Motor neuron (in vitro differentiated cells): ENCODE data around the gene IL10RA. TPM values are rescaled to one million over a fixed set of nuclear protein-coding genes. Genes with fewer than 3 reads are reported as not detected.
A peak's percentile ranks its signal among the peaks of the same experiment; 100 is the strongest.
"Not testable (repeated sequence)": the region's sequence is repeated elsewhere in the genome, so short reads cannot be mapped to it uniquely, and the experiment has no call there.

Experiments
- ATAC-seq, 8 experiments: fragments of 200-7000 bp; cut with Tn5 transposase; replicated peaks in 6 of 8; 2 replicates each; pipeline ENCODE4 v1.8.0; 2021; ENCODE audit warnings: mild to moderate bottlenecking in 8 of 8, moderate library complexity in 8 of 8
- H3K27ac ChIP-seq, 2 donors: fragments of 250-450 bp; sonication (Bioruptor Pico); 2 replicates each; pipeline ENCODE4 v1.9.0; 2021; ENCODE audit warnings: antibody characterized with exemption in 2 of 2, mild to moderate bottlenecking in 2 of 2, moderate library complexity in 1 of 2
- H3K4me1 ChIP-seq, 2 donors: fragments of 250-450 bp; sonication (Bioruptor Pico); replicated peaks in 1 of 2; 2 replicates each; pipeline ENCODE4 v1.6.1; 2021; ENCODE audit warnings: antibody characterized with exemption in 2 of 2, mild to moderate bottlenecking in 2 of 2, moderate library complexity in 1 of 2
- H3K4me3 ChIP-seq, 5 donors: fragments of 250-450 bp; sonication (Bioruptor Pico); 2 replicates each; pipeline ENCODE4 v1.9.0; 2021; ENCODE audit warnings: antibody characterized with exemption in 5 of 5, mild to moderate bottlenecking in 5 of 5, moderate library complexity in 4 of 5
- WGBS, 10 experiments: fragments of 450-650 bp; shearing (Covaris generic); methylation state at CpG; one replicate each; pipeline ENCODE4 v1.0.0; 2022; 5-methylcytosine and 5-hydroxymethylcytosine counted together
- in situ Hi-C, 9 experiments: fragments of 400-800 bp; cut with MboI; loops; one replicate each; pipeline ENCODE4 v1.15.0; 2021; ENCODE audit warnings: low sequenced_read_pairs in 9 of 9, low pct_unique_long_range_greater_than_20kb in 2 of 9; ENCODE audit not compliant: unreplicated experiment in 9 of 9
- total RNA-seq, 8 experiments: library from RNA; unstranded; fragments of 300-600 nt; gene quantifications; 2 replicates each; pipeline versions ENCODE4 v1.2.3 to v1.2.4, GENCODE V29; 2022

Gene IL10RA
- total RNA-seq, 8 experiments from 2014 or later = 0.33 to 3.4 (median 1.0) TPM; not detected in 1

- Histone ChIP-seq H3K4me3 (no peak overlapping the region), H3K27ac (no peak overlapping the region), H3K4me1 (peaks cover 0 to 5% of the 10 kb centered on the region in 2 donors)
- no peak for ATAC-seq
- in situ Hi-C loops = no loop called here
- WGBS, 10 experiments = 0 to 100% (median 80%) methylated on average over 1 to 4 of the region's 5 CpGs
Observed at GRCh38 chr11:117969160-117969991, 16.8 kb upstream of the IL10RA start.

- H3K4me3 ChIP-seq = no peak overlapping the region
- in situ Hi-C loops = no loop called here
- 0 to 92% (median 58%) methylated on average over 1 to 3 of the region's 4 CpGs; no CpG with 5 or more reads in 2 of the 10 experiments for WGBS, 10 experiments
- H3K27ac ChIP-seq = no peak overlapping the region
- H3K4me1 ChIP-seq = peaks cover 0 to 5% of the 10 kb centered on the region in 2 donors
- peak in 2 of 8 experiments; percentile 66 to 82 for ATAC-seq
Observed at GRCh38 chr11:117970400-117971024, 15.7 kb upstream of the IL10RA start.

GRCh38 chr11:117972044-117972443 lies 14.2 kb upstream of the IL10RA start:
- Histone ChIP-seq H3K4me3 (no peak overlapping the region), H3K4me1 (peaks cover 0 to 5% of the 10 kb centered on the region in 2 donors), H3K27ac (no peak overlapping the region)
- in situ Hi-C loops = no loop called here
- no peak for ATAC-seq
- WGBS, 10 experiments = 42 to 90% (median 70%) methylated on average over 1 to 8 of the region's 10 CpGs; no CpG with 5 or more reads in 1 of the 10 experiments

- Histone ChIP-seq H3K4me3 (no peak overlapping the region), H3K27ac (no peak overlapping the region), H3K4me1 (peaks cover 0 to 5% of the 10 kb centered on the region in 2 donors)
- 0 to 93% (median 62%) methylated on average over 1 to 9 of the region's 9 CpGs for WGBS, 10 experiments
- in situ Hi-C loops = no loop called here
- ATAC-seq = peak in 3 of 8 experiments; percentile 46 to 94 (median 48)
Observed at GRCh38 chr11:117972629-117973502, 13.3 kb upstream of the IL10RA start.

GRCh38 chr11:117973503-117973860 lies 12.7 kb upstream of the IL10RA start:
- in situ Hi-C loops = no loop called here
- H3K4me3 ChIP-seq = no peak overlapping the region
- no peak for ATAC-seq
- H3K4me1 ChIP-seq = peaks cover 0 to 5% of the 10 kb centered on the region in 2 donors
- WGBS, 10 experiments = 43 to 100% (median 80%) methylated on average over 1 to 4 of the region's 4 CpGs; no CpG with 5 or more reads in 2 of the 10 experiments
- H3K27ac ChIP-seq = no peak overlapping the region

GRCh38 chr11:117976445-117976844 lies 9.7 kb upstream of the IL10RA start:
- no peak overlapping the region for H3K4me3 ChIP-seq
- peaks cover 0 to 5% of the 10 kb centered on the region in 2 donors for H3K4me1 ChIP-seq
- no peak overlapping the region for H3K27ac ChIP-seq
- 0 to 100% (median 53%) methylated on average over 1 to 4 of the region's 4 CpGs; no CpG with 5 or more reads in 3 of the 10 experiments for WGBS, 10 experiments
- in situ Hi-C loops = no loop called here
- no peak for ATAC-seq

DNA sequence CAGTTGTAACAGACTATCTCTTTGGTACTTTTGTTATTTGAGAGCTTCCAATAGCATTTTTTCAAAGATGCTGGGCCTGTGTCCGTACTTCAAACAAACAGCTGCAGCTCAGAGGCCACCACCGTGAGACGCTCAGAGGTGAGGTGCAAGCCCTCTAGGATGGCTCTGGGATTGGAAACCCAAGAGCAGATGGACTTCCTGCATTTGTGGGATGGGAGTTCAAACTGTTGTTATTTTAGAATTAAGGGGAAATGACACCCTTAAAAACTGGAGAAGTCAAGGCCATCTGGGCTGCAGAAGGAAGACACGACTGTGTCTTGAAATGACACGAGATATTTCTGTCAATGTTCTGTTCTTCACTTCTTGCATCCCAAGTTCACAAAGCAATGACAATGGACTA lies 9.2 kb upstream of the IL10RA start:
- no peak for ATAC-seq
- in situ Hi-C loops = no loop called here

DNA sequence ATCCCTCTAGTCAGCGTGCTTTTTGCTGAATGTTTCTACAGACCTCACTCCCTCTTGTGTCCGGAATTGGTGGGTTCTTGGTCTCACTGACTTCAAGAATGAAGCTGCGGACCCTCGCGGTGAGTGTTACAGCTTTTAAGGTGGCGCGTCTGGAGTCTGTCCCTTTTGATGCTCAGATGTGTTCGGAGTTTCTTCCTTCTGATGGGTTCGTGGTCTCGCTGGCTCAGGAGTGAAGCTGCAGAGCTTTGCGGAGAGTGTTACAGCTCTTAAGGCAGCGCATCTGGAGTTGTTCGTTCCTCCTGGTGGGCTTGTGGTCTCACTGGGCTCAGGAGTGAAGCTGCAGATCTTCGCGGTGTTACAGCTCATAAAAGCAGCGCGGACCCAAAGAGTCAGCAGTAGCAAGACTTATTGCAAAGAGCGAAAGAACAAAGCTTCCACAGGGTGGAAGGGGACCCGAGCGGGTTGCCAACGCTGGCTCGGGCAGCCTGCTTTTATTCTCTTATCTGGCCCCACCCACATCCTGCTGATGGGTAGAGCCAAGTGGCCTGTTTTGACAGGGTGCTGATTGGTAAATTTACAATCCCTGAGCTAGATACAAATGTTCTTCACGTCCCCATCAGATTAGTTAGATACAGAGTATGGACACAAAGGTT lies 8.5 kb upstream of the IL10RA start:
- H3K4me3 ChIP-seq, H3K27ac ChIP-seq, H3K4me1 ChIP-seq, ATAC-seq, in situ Hi-C loops: not testable (repeated sequence)
- WGBS, 10 experiments = 12 to 100% (median 90%) methylated on average over 1 to 12 of the region's 23 CpGs; no CpG with 5 or more reads in 4 of the 10 experiments

More for the DNA sequence above, 9.2 kb upstream of the IL10RA start:
- peaks cover 0 to 5% of the 10 kb centered on the region in 2 donors for H3K4me1 ChIP-seq
- H3K4me3 ChIP-seq = no peak overlapping the region
- 21 to 96% (median 88%) methylated on average over 2 to 5 of the region's 5 CpGs; no CpG with 5 or more reads in 3 of the 10 experiments for WGBS, 10 experiments
- H3K27ac ChIP-seq = no peak overlapping the region

GRCh38 chr11:117978291-117978910 lies 7.8 kb upstream of the IL10RA start:
- H3K4me3 ChIP-seq, ATAC-seq, H3K27ac ChIP-seq, in situ Hi-C loops, H3K4me1 ChIP-seq: not testable (repeated sequence)
- WGBS, 10 experiments = 65 to 100% methylated on average over 2 to 4 of the region's 36 CpGs; no CpG with 5 or more reads in 8 of the 10 experiments

DNA sequence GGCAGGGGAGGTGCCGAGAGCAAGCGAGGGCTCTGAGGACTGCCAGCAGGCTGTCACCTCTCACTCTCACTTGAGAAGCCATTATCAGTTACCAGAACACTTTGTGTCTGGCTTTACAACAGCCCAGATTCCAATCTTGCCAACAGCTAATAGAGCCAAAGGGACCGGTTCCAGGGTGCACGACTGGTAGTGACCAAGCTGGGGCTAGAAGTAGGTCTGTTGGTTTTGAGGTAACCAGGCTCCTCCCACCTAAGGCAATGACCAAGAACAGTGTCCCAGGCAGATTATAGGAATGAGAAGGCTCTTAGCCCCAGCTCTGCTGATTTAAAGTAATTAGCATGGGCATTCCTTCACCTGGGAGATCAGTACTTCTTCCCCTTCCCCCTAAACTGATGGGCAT lies 7.2 kb upstream of the IL10RA start:
- WGBS, 10 experiments = 25 to 100% methylated on average over 1 to 2 of the region's 4 CpGs; no CpG with 5 or more reads in 8 of the 10 experiments
- in situ Hi-C loops = no loop called here
- no peak overlapping the region for H3K4me3 ChIP-seq
- ATAC-seq = no peak
- no peaks in the 10 kb centered on the region for H3K4me1 ChIP-seq
- no peak overlapping the region for H3K27ac ChIP-seq

GRCh38 chr11:117979481-117980211 lies 6.5 kb upstream of the IL10RA start:
- ATAC-seq = no peak
- Histone ChIP-seq H3K4me1 (no peaks in the 10 kb centered on the region), H3K4me3 (no peak overlapping the region), H3K27ac (no peak overlapping the region)
- in situ Hi-C loops = no loop called here
- 17 to 100% (median 75%) methylated on average over 1 to 7 of the region's 7 CpGs; no CpG with 5 or more reads in 3 of the 10 experiments for WGBS, 10 experiments
